Measurements from ENCODE around the gene CRPPA. TPM values are rescaled to one million over a fixed set of nuclear protein-coding genes. Genes with fewer than 3 reads are reported as not detected.
"Not testable (repeated sequence)": the region's sequence is repeated elsewhere in the genome, so short reads cannot be mapped to it uniquely, and the experiment has no call there.

CRPPA gene
- total and polyA plus RNA-seq, 10 of the 15 experiments (the other 5 are each of a cell fraction or from before 2014, with no cell fraction given), result not detected

GRCh38 chr7:16392990-16393523 lies 28.3 kb downstream of the CRPPA start (continued):
- no peak for TF ChIP-seq SUZ12 (IDR thresholded peaks at IDR 0.05; ENCODE audit: unreplicated experiment)
- TF ChIP-seq TARDBP (IDR thresholded peaks at IDR 0.05; ENCODE audit: borderline replicate concordance), result no peak

- intact Hi-C loops (cut with micrococcal nuclease; ENCODE audit: unreplicated experiment), result not testable (repeated sequence)
These were observed 37.6 kb downstream of the CRPPA start for GRCh38 chr7:16383786-16384185.

GRCh38 chr7:16383103-16383502 lies 38.2 kb downstream of the CRPPA start:
- H3K36me3 ChIP-seq (ENCODE audit: control insufficient read depth in 2 of 2, insufficient read depth in 2 of 2, low read length in 1 of 2); H3K4me1 ChIP-seq (ENCODE audit: control insufficient read depth, insufficient read depth, low read length); RAD21 ChIA-PET (ENCODE audit: unreplicated experiment); POLR2A ChIA-PET; FAIRE-seq; BruUV-seq (replicated peaks); DNase-seq (ENCODE audit: low read depth, low spot score); H3K79me2 ChIP-seq (ENCODE audit: control insufficient read depth, insufficient read depth, low read length); H3K27me3 ChIP-seq (replicated peaks in 1 of 2; ENCODE audit: control insufficient read depth in 2 of 2, insufficient read depth in 2 of 2, low read length in 1 of 2); ATAC-seq; H3K4me3 ChIP-seq; intact Hi-C loops (cut with micrococcal nuclease; ENCODE audit: unreplicated experiment); CTCF ChIA-PET; H3K4me2 ChIP-seq (ENCODE audit: control insufficient read depth, insufficient read depth); H3K9ac ChIP-seq (ENCODE audit: control insufficient read depth, insufficient read depth, low read length); H4K20me1 ChIP-seq (ENCODE audit: control insufficient read depth, insufficient read depth); in situ Hi-C loops (cut with MboI); H2AFZ ChIP-seq (ENCODE audit: control insufficient read depth, low read depth, low read length); H3K9me3 ChIP-seq (replicated peaks; ENCODE audit: control insufficient read depth, insufficient read depth, low read length); H3K27ac ChIP-seq (ENCODE audit: control insufficient read depth, insufficient read depth); SMC1A ChIA-PET (ENCODE audit: uncharacterized antibody, unreplicated experiment): not testable (repeated sequence)
- WGBS (ENCODE audit: insufficient coverage, insufficient replicate concordance, low lambda C conversion rate, missing lambda C conversion rate), result 76% methylated on average over 7 of the region's 7 CpGs

More at GRCh38 chr7:16383786-16384185, 37.6 kb downstream of the CRPPA start:
- H3K27me3 ChIP-seq (replicated peaks in 1 of 2; ENCODE audit: control insufficient read depth in 2 of 2, insufficient read depth in 2 of 2, low read length in 1 of 2); H3K9me3 ChIP-seq (replicated peaks; ENCODE audit: control insufficient read depth, insufficient read depth, low read length); H3K4me2 ChIP-seq (ENCODE audit: control insufficient read depth, insufficient read depth); DNase-seq (ENCODE audit: low read depth, low spot score); H3K36me3 ChIP-seq (ENCODE audit: control insufficient read depth in 2 of 2, insufficient read depth in 2 of 2, low read length in 1 of 2); H4K20me1 ChIP-seq (ENCODE audit: control insufficient read depth, insufficient read depth); H2AFZ ChIP-seq (ENCODE audit: control insufficient read depth, low read depth, low read length); CTCF ChIA-PET; SMC1A ChIA-PET (ENCODE audit: uncharacterized antibody, unreplicated experiment); H3K4me3 ChIP-seq; H3K9ac ChIP-seq (ENCODE audit: control insufficient read depth, insufficient read depth, low read length); RAD21 ChIA-PET (ENCODE audit: unreplicated experiment); in situ Hi-C loops (cut with MboI); H3K4me1 ChIP-seq (ENCODE audit: control insufficient read depth, insufficient read depth, low read length); POLR2A ChIA-PET; ATAC-seq; H3K79me2 ChIP-seq (ENCODE audit: control insufficient read depth, insufficient read depth, low read length); BruUV-seq (replicated peaks); H3K27ac ChIP-seq (ENCODE audit: control insufficient read depth, insufficient read depth); FAIRE-seq: not testable (repeated sequence)
- WGBS (ENCODE audit: insufficient coverage, insufficient replicate concordance, low lambda C conversion rate, missing lambda C conversion rate), result 76% methylated on average over 17 of the region's 18 CpGs

Small RNA genes lying within 50 kb of the gene (small RNA-seq; reads per million reads assigned to genes)
- gene AC005014.3, result not detected

Other genes starting within 250 kb of the CRPPA start
- gene SOSTDC1, start 44.2 kb upstream of the CRPPA start, total RNA-seq (2014; rRNA removed), result not detected in 2 replicates
- gene SOSTDC1, start 44.2 kb upstream of the CRPPA start, total RNA-seq (2014; rRNA removed; fragmentation: Illumina TruSeq; extraction: Trizol), result not detected in 2 replicates
- gene SOSTDC1, start 44.2 kb upstream of the CRPPA start, total RNA-seq (2021), result not detected in 2 replicates
- gene SOSTDC1, start 44.2 kb upstream of the CRPPA start, polyA plus RNA-seq (2011; rRNA removed), result not detected in 2 replicates
- gene SOSTDC1, start 44.2 kb upstream of the CRPPA start, polyA plus RNA-seq (2014; fragmentation: Illumina TruSeq; extraction: Trizol), result not detected in 2 replicates
- gene SOSTDC1, start 44.2 kb upstream of the CRPPA start, polyA plus RNA-seq (2014; fragmentation: Nextera tagmentation; extraction: Ambion mirVana), result not detected
- gene SOSTDC1, start 44.2 kb upstream of the CRPPA start, polyA plus RNA-seq (2014; rRNA removed), result 0.06 TPM in 1 of 2 replicates, not detected in the other
- gene SOSTDC1, start 44.2 kb upstream of the CRPPA start, polyA plus RNA-seq (2016; fragmentation: Nextera tagmentation; extraction: Ambion mirVana), result not detected
- not detected in 2 replicates for gene LRRC72, start 105.3 kb upstream of the CRPPA start, total RNA-seq (2014; rRNA removed)
- not detected in 2 replicates for gene LRRC72, start 105.3 kb upstream of the CRPPA start, total RNA-seq (2014; rRNA removed; fragmentation: Illumina TruSeq; extraction: Trizol)
- gene LRRC72, start 105.3 kb upstream of the CRPPA start, total RNA-seq (2021), result not detected in 2 replicates
- not detected in 2 replicates for gene LRRC72, start 105.3 kb upstream of the CRPPA start, polyA plus RNA-seq (2011; rRNA removed)
- gene LRRC72, start 105.3 kb upstream of the CRPPA start, polyA plus RNA-seq (2014; fragmentation: Illumina TruSeq; extraction: Trizol), result not detected in 2 replicates
- gene LRRC72, start 105.3 kb upstream of the CRPPA start, polyA plus RNA-seq (2014; fragmentation: Nextera tagmentation; extraction: Ambion mirVana), result not detected
- gene LRRC72, start 105.3 kb upstream of the CRPPA start, polyA plus RNA-seq (2014; rRNA removed), result not detected in 2 replicates
- gene LRRC72, start 105.3 kb upstream of the CRPPA start, polyA plus RNA-seq (2016; fragmentation: Nextera tagmentation; extraction: Ambion mirVana), result not detected
- 0.11 and 0.16 TPM in 2 replicates for gene ANKMY2, start 224.2 kb upstream of the CRPPA start, total RNA-seq (2014; rRNA removed)
- gene ANKMY2, start 224.2 kb upstream of the CRPPA start, total RNA-seq (2014; rRNA removed; fragmentation: Illumina TruSeq; extraction: Trizol), result 0.32 and 0.45 TPM in 2 replicates
- 0.33 and 0.37 TPM in 2 replicates for gene ANKMY2, start 224.2 kb upstream of the CRPPA start, total RNA-seq (2021)
- 0.12 and 0.14 TPM in 2 replicates for gene ANKMY2, start 224.2 kb upstream of the CRPPA start, polyA plus RNA-seq (2011; rRNA removed)
- 0.28 and 0.36 TPM in 2 replicates for gene ANKMY2, start 224.2 kb upstream of the CRPPA start, polyA plus RNA-seq (2014; fragmentation: Illumina TruSeq; extraction: Trizol)
- under 1 TPM; 0.31 to 0.37 TPM for gene ANKMY2, start 224.2 kb upstream of the CRPPA start, polyA plus RNA-seq (2014; fragmentation: Nextera tagmentation; extraction: Ambion mirVana)
- 0.10 and 0.25 TPM in 2 replicates for gene ANKMY2, start 224.2 kb upstream of the CRPPA start, polyA plus RNA-seq (2014; rRNA removed)
- under 1 TPM; 0.28 to 0.48 TPM for gene ANKMY2, start 224.2 kb upstream of the CRPPA start, polyA plus RNA-seq (2016; fragmentation: Nextera tagmentation; extraction: Ambion mirVana)
- 1.3 TPM in 2 replicates for gene BZW2, start 224.6 kb upstream of the CRPPA start, total RNA-seq (2014; rRNA removed)
- gene BZW2, start 224.6 kb upstream of the CRPPA start, total RNA-seq (2014; rRNA removed; fragmentation: Illumina TruSeq; extraction: Trizol), result 1.2 and 2.5 TPM in 2 replicates
- 1.6 and 2.4 TPM in 2 replicates for gene BZW2, start 224.6 kb upstream of the CRPPA start, total RNA-seq (2021)
- 2.3 and 3.1 TPM in 2 replicates for gene BZW2, start 224.6 kb upstream of the CRPPA start, polyA plus RNA-seq (2011; rRNA removed)
- gene BZW2, start 224.6 kb upstream of the CRPPA start, polyA plus RNA-seq (2014; fragmentation: Illumina TruSeq; extraction: Trizol), result 3.1 and 5.7 TPM in 2 replicates
- gene BZW2, start 224.6 kb upstream of the CRPPA start, polyA plus RNA-seq (2014; fragmentation: Nextera tagmentation; extraction: Ambion mirVana), result 1 to 10 TPM; 3.8 to 3.9 TPM
- gene BZW2, start 224.6 kb upstream of the CRPPA start, polyA plus RNA-seq (2014; rRNA removed), result 1.7 and 1.8 TPM in 2 replicates
- 1 to 10 TPM; 5.8 to 6.8 TPM for gene BZW2, start 224.6 kb upstream of the CRPPA start, polyA plus RNA-seq (2016; fragmentation: Nextera tagmentation; extraction: Ambion mirVana)